ENCODE measurements around the gene PTCD1.

Gene PTCD1

DNA sequence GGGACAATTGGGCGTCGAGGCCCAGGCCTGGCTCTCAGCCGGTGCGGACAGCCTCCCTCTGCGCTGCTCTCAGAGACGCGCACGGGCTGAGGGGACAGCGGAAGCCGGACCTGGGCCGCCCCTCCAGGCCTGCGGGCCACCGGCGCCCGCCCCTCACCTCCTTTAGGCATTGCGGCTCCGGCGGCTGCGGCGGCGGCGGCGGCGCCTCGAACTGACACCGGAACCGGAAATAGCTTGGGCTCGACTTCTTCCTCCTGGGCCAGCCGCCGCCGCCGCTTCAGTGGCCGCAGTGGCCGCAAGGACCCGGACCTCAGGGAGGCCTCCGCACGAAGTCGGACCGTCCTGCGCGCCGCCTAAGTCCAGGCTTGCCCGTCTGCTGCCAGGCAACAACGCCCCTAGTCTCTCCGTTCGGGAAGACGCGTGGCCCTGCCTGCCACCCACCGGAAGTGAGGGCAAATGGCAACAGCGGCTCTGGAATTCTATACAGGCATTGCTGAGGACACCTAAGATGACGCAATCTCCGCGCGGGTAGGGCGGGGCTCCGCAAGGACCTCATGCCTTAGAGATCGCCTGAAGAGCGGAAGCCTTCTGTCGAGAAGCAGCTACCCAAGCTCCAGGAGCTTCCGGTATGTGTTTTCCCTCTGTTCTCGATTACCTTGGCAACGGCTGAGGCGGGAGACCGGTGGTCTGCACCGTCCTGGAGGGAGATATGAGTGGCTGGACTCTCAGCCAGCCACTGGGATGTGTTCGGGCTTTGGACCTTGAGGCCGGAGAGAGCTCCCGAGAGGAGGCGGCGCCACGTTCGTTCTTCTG is 30.0 kb downstream of the PTCD1 start, which contains the start of the genes BUD31 and PDAP1:
BUD31 (plus strand) TSS at position 591 of the 813 bp plus-strand sequence. CDS start 2,124 bp downstream, outside the sequence.
PDAP1 (minus strand) TSS at position 219 of the 813 bp plus-strand sequence; CDS start at position 170, 49 bp downstream.
- DNase-seq (ENCODE audit: low read depth), result peak; percentile 94

DNA sequence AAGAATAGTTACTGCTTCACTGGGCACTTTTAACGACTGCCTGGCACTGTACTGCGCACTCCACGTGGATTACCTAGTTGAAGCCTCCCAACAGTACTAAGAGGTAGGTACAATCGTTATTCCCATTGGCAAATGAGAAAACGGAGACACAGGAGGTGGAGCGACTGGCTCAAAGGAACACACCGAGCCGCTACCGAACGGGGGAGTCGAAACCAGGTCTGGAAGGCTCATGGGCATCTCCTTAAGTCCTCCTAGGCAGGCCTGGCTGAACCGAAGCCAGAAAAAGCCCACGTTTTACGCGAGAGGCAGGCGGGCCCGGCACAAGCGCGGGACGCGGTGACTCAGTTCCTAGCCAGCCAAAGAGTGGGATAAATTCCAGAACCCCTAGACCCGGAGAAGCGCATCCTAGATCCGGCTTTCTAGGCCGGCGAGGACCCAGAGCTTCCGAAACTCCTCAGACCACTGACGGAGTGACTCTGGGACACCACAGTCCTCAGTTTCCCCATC is 30.7 kb downstream of the PTCD1 start:
- DNase-seq (ENCODE audit: low read depth), result peak; percentile 87

DNA sequence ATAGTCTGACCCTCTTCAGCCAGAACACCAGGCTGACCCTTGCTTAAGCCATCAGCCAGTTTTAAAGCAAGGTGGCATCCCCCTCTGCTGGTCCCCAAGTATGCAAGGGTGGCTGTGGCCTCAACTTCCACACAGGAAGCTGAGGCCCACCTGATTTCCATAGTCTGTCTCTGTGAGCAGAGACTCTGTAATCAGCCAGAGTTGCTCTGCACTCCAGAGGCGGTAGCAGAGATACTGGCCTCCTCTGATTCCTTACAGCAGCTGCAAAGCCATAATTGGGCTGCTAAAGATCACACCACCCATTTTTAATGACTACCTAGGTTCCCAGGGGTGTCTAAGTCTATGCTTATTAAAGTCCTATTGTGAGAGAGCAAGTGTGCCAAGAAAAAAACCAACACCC is 32.0 kb downstream of the PTCD1 start:
- no peak for DNase-seq (ENCODE audit: low read depth)

DNA sequence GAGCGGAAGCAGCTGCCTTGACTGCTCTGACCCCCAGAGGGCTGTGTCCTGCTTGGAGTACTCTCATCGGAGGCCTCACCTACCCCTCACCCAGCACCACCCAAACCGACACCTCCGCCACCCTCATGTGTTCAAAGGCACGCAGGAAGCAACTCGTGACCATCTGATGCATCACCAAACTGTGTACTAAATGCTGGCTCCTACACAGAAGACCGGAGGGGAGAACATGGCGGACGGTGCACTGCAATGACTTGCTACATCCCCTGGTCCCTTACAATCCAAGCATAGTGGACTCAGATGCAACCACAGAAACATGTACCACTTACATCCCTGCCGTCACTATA is 33.6 kb downstream of the PTCD1 start:
- DNase-seq (ENCODE audit: low read depth), result no peak

DNA sequence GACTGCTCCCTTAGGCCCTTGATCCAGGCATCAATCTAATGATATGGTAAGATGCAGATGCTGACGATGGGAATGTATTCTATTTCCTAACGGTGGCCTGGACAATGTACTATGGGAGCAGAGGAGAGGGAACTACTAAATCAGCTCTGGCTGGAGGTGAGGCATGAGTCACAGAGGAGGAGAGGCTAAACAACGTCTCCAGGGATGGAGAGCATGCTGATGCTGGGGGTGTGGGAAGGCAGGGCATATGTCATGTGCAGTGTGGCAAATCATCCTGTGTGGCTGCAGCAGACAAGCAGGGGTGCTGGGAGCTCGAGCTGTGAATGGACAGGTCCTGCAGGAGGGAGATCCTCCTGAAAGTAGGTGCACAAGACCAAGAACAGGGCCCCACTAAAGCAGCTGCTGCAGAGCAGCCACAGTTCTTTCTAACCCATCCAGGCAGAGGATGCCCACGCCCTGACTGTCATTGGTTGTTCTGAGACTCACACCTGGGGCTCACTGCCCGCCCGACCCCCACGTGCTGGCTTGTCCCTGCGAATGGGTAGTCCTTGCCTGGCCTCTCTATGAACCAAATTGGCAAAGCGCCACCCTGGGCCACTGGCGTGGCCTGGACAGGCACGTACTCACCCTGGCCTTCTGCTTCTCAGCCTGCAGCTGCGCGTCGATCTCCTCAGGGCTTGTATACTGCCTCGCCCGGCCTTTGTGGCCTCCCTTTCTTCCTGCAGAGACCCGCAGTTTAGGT is 34.2 kb downstream of the PTCD1 start:
- DNase-seq (ENCODE audit: low read depth), result peak; percentile 39

DNA sequence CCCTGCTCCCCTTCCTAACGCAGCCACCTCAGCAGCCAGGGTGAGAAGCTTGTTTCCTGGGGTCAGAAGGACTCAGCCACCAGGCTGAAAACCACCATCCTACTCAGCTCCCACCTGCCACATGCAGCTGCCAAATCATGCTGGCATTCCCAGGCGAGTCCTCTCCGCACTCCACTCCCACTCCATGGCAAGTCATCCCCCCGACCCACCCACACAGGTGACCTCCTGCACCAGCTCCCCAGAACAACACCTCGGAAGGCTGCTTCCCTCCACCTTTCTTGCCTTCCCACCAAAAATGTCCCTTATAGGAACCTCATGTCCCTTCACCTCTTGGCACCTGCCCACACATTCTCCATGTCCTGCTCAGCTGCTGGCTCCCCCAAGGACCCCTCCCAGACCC is 34.8 kb downstream of the PTCD1 start:
- DNase-seq (ENCODE audit: low read depth), result no peak

DNA sequence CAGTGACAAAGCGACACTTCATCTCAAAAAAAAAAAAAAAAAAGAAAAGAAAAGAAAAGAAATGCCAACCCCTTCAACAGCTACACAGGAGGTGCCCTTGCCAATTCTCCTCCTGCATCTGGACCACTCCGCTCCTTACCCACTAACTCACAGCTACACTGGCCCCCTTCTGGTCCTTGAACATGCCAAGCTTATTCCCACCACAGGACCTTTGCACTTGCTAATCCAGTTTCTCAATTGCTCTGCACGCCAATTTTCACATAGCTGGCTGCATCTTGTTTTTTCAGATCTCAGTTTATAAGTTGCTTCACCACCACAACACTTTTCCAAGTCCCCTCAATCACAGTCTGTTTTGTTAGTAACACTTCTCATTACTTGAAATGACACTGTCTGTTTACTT is 35.7 kb downstream of the PTCD1 start:
- DNase-seq (ENCODE audit: low read depth), result no peak

DNA sequence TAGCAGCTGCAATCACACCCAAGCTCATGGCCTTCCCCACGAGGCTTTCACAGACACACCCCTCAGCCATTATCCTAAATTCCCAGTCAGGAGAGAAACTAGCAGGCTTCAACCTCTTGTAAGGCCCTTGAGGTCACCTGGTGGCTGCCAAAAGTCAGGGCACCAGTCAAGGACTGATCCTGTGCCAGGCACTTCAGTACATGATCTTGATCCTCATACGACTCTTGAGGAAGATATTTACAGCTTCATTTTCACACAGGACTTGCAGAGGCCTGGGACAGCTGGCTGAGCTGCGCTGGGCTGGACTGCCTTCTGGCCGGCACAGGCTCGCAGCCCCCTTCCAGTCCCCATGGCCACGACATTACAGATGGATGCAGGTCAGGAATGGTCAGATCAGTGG is 39.0 kb downstream of the PTCD1 start:
- no peak for DNase-seq (ENCODE audit: low read depth)

DNA sequence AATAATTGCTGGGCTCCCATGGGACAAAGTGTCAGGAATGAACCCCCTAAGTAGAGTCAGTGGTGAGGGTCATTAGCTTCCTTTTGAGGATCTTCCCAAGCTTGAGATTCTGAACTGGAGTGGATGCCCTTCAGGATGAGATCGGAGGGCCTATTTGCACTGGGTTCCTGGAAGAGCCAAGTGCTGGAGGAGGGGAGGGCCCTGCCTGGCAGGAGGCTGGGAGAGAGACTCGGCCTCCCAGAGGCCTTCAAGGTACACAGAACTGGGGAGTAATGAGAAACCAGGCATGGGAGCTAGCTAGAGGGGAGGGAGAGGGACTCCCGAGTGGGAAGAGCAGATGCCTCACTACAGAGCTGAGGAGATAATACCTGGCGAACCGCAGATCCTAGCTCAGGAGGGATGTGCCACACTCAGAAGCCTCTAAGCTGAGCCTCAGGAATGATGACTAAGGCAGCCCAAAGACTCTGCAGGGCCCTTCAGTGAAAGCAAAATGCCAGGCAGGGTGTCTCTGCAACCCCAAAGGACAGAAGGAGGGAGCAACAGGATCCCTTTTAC is 39.6 kb downstream of the PTCD1 start:
- DNase-seq (ENCODE audit: low read depth), result no peak

DNA sequence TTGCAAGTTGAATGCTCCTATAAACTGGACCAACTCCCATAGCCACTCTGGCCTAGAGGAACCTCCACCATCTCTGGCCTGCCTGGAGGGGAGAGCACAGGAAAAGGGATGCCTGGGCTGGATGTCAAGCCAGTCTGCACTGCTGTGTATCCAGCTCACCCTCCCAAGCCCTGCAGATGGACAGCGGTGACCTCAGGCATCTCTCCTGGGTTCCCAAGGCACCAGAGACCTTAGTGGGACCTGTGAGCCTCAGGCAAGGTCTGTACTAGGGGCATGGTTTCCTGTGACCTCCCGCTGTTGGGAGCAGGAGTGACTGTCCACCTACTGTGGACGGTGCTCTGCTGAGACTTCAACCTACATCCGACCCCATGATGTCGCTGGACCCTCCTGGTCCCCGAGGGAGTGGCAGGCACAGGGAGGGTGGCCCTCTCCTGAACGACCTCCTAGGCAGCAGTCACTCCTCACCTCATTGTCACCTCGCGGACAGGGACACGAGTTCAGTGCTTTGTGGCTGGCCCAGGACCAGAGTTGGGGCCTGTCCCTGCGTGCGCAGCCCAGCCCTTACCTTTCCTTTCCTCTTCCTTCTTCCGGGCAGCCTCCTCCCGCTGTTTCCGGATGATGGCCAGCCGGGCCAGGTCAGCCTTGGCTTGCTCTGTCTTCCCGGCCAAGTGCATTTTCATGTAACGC is 41.2 kb downstream of the PTCD1 start:
- no peak for DNase-seq (ENCODE audit: low read depth)

DNA sequence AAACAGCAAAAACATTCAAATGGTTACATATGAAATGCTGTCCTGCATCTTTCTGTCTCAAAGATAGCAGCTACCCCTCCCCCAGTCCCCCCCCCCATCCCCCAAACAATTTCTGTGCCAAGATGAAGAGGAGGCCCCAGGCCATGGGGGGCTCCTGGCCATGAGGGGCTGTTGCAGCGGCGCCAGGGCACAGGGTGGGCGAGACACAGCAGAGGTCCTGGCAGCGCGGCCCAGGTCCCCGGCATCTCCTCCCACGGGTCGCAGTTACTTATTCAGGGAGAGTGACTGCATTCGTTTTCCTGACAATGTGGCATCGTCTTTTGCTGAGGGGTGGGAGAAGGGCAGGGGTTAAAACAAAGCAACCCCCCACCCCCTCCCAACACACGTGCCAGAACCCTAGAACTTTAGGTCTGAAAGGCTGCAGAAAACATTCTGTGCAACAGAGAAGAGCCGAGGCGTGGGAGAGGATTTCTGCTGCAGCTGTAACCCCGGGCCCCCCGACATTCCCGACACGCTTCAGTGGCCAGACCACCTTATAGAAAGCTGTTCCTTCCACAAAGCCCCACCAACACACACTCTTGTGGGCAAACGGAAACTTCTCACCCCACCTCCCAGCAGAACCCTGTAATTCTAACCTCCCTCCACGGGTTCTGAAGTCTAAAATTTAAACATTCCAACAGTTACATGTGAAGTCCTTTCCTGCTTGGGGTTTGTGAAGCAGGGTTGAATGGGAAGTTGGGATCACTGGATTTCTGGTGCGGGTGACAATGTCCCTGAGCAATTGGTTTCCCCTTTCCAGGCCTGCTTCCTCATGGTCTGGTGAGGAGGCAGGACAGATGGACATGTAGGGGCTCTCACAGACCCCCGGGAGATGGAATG is 41.9 kb downstream of the PTCD1 start:
- no peak for DNase-seq (ENCODE audit: low read depth)

DNA sequence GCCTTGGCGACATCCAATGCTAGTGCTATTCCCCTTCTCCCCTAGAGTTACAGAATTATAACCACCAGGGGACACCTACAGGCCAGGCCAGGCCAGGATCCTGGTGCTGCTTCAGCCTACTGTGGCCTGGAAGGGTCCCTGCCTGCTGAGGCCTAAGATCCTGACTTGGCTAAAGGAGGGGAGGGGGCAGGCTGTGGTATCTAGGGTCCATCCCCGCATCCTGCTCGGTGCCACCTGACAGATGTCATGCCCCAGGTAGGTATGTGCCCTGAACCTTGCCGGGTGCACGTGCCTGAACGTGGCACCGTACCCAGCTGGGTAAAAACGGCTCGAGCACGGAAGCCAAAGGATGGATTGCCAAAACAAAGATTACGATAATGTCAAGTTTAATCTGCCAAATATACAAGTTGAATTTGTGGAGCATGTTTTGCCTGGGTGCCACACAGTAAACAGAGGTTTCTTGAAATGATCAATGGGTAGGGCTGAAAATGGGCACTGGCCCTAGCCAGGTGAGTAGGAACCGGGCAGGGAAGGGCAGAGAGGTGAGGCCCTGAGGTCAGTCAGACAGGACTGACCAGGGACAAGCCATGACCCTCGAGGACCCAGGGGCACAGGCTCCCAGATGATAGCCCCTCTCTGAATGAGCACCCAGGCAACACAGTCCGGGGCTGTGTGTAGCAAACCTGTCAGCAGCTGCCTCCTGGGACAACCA is 42.8 kb downstream of the PTCD1 start:
- peak; percentile 30 for DNase-seq (ENCODE audit: low read depth)

DNA sequence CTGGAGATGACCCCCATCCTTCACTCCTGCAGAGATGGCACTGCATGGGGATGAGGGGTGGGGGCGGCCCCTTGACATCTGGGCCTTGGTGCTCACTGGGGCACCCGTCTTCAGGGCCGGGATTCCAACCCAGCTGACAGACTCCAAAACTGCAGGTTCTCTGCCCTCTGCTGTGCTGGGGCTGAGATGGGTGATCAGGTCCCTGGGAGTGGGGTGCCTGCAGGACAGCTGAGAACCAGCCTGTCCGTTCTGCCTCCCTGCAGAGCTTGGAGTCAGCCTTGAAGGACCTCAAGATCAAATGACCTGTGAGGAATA is 44.5 kb downstream of the PTCD1 start:
- DNase-seq (ENCODE audit: low read depth), result no peak

DNA sequence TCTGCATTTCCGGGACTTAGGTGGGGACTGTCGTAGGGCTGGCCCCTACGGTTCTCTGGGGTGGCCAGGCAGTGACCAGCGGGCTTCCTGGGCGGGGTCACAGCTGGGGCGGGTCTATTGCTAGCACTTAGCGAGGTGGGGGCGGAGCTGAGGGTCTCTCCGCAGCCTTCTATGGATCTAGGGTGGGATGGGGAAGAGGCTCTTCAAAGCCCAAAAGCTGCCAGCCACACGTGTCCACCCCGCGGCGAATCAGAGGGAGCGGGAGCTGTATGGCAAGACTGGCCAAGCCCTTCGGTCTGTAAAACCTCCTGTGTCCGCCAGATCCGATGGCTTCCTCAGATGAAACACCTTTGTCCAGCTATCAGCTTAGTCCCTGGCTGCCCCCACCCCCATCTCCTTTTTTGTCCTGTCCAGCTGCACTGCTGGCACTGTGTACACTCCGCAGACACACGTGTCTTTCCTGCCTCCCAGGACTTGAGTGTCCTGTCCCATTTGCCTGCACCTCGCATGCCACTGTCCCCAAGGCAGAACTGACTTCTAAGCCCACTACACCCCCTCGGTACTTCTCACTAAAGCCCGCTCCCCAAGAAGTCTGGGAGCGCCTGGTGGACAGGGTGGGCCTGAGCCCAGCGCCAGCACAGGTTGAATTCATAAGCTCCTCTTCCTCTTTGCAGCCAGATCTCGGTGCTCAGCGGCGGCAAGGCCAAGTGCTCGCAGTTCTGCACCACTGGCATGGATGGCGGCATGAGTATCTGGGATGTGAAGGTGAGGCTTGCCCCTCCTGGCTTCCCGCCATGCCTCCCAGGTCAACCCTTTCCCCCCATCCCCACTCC is 45.0 kb downstream of the PTCD1 start:
- DNase-seq (ENCODE audit: low read depth), result no peak

DNA sequence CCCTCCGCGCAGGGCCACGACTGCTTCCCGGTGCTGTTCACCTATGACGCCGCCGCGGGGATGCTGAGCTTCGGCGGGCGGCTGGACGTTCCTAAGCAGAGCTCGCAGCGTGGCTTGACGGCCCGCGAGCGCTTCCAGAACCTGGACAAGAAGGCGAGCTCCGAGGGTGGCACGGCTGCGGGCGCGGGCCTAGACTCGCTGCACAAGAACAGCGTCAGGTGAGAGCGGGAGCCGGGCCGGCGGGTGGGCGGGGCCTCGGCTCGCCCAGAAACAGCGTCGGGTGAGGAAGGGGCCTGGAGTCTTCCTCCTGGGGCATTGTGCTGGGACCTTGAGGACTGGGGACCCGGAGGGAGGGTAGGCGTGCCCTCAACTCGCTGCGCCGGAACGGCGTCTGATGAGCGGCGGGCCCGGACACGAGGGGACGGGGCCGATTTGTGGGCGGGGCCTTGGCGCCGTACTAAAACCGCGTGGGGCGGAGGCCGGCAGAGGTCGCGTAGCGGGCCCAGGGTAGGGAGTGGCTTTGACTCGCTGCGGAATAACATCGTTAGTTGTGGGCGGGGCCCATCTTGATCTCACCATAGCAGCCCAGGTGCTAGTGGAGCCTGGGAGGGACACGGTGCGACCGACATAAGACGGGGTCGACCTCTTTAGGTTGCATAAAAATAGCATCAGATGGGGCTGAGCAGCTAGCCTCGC is 45.8 kb downstream of the PTCD1 start:
- no peak for DNase-seq (ENCODE audit: low read depth)

DNA sequence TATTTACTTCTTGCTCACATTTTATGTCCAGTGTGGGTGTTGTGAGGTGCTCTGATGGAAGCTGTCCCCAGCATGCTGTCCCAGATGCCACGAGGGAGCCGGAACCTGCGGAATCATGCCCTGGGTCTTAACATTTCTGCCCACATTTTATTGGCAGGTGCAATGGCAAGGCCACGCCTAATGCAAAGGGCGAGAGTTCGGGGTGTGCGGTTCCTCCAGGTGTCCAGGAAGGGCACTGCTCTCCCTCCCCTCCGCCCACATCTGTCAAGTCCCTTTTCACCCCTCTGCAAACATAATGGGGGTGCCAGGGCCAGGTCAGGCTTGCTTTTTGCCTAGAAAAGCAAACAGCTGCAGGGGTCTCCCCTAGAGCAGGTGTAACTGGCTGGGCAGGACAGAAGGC is 46.6 kb downstream of the PTCD1 start:
- no peak for DNase-seq (ENCODE audit: low read depth)

DNA sequence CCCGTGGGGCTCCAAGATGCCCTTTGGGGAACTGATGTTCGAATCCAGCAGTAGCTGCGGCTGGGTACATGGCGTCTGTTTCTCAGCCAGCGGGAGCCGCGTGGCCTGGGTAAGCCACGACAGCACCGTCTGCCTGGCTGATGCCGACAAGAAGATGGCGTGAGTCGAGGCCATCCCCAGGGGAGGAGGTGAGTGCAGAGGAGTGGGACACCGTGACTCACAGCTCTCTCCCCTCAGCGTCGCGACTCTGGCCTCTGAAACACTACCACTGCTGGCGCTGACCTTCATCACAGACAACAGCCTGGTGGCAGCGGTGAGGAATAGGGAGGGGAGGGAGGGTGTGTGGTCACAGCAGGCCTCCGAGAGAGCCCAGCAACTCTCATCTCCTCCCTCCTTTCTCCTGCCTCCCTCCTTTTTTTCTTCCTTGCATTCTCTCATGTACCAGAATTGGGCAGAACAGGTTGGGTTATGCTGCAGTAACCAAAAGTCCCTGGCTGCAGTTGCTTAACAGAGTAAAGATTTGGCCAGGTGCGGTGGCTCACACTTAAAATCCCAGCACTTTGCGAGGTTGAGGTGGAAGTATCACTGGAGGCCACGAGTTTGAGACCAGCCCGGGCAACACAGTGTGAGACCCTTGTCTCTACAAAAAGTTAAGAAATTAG is 47.5 kb downstream of the PTCD1 start:
- DNase-seq (ENCODE audit: low read depth), result no peak

DNA sequence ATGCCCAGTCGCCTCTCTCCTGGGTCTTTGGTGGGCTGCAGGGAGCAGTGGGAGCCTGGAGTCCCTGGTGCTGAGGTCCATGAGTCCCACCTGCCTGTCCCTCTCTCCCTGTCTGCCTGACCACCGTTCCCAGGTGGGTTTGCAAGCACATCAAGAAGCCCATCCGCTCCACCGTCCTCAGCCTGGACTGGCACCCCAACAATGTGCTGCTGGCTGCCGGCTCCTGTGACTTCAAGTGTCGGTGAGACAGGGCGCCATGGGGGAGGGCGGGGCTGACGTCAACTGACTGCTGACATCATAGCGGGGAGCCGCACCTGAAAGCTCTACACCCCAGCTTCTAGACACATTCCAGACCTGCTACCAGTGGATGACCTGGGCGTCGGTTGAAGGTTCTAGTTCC is 48.8 kb downstream of the PTCD1 start:
- no peak for DNase-seq (ENCODE audit: low read depth)

DNA sequence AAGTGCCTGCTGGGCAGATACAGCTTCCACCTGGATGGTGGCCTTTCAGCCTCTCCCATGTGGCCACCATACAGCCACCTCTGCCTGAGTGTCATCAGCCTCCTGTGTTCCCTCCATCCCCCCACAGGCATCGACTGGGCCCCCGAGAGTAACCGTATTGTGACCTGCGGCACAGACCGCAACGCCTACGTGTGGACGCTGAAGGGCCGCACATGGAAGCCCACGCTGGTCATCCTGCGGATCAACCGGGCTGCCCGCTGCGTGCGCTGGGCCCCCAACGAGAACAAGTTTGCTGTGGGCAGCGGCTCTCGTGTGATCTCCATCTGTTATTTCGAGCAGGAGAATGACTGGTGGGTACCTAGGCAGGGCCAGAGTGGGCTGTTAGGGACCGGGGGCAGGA is 50.7 kb downstream of the PTCD1 start:
- DNase-seq (ENCODE audit: low read depth), result no peak

Measured in ELR (cell line).